Neural progenitor cell (in vitro differentiated cells): ENCODE data around the gene ARR3.

Experiments used
- EZH2 ChIP-seq: fragments of 200-600 bp; sonication (generic); IDR thresholded peaks from 2 replicates; pipeline ENCODE4 v1.6.1; 2017; ENCODE audit warnings: antibody characterized with exemption, mild to moderate bottlenecking, moderate library complexity
- TF ChIP-seq, protein P1 (sequence below): fragments of 200-600 bp; sonication (generic); IDR thresholded peaks from 2 replicates; pipeline ENCODE4 v1.5.1; 2017; ENCODE audit warnings: antibody characterized with exemption, mild to moderate bottlenecking

DNA sequence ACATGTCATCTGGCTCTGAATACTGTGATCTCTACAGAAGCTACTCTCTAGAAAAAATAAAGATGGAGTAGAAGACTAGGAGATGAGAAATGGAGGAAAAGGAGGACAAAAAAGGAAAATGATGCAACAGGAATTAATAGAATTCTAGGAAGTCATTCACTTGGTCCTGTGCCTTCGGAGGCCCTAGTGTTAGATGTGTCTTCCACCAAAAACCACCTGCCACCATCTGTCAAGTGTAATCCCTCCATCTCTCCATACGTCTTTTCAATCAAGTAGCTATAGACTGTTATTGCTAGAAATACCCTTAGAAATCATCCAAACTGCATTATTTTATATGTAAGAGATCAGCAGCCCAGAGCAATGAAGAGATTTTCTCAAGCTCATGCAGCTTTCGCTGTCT is 10.9 kb downstream of the ARR3 start:
- TF ChIP-seq, protein P1, sequence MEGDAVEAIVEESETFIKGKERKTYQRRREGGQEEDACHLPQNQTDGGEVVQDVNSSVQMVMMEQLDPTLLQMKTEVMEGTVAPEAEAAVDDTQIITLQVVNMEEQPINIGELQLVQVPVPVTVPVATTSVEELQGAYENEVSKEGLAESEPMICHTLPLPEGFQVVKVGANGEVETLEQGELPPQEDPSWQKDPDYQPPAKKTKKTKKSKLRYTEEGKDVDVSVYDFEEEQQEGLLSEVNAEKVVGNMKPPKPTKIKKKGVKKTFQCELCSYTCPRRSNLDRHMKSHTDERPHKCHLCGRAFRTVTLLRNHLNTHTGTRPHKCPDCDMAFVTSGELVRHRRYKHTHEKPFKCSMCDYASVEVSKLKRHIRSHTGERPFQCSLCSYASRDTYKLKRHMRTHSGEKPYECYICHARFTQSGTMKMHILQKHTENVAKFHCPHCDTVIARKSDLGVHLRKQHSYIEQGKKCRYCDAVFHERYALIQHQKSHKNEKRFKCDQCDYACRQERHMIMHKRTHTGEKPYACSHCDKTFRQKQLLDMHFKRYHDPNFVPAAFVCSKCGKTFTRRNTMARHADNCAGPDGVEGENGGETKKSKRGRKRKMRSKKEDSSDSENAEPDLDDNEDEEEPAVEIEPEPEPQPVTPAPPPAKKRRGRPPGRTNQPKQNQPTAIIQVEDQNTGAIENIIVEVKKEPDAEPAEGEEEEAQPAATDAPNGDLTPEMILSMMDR, result no peak
- no peak for TF ChIP-seq EZH2
